ENCODE results near the gene CALHM2. TPM values are rescaled to one million over a fixed set of nuclear protein-coding genes. Genes with fewer than 3 reads are reported as not detected.

CALHM2 gene
- total RNA-seq, 1 donor = 54.6 TPM

DNA sequence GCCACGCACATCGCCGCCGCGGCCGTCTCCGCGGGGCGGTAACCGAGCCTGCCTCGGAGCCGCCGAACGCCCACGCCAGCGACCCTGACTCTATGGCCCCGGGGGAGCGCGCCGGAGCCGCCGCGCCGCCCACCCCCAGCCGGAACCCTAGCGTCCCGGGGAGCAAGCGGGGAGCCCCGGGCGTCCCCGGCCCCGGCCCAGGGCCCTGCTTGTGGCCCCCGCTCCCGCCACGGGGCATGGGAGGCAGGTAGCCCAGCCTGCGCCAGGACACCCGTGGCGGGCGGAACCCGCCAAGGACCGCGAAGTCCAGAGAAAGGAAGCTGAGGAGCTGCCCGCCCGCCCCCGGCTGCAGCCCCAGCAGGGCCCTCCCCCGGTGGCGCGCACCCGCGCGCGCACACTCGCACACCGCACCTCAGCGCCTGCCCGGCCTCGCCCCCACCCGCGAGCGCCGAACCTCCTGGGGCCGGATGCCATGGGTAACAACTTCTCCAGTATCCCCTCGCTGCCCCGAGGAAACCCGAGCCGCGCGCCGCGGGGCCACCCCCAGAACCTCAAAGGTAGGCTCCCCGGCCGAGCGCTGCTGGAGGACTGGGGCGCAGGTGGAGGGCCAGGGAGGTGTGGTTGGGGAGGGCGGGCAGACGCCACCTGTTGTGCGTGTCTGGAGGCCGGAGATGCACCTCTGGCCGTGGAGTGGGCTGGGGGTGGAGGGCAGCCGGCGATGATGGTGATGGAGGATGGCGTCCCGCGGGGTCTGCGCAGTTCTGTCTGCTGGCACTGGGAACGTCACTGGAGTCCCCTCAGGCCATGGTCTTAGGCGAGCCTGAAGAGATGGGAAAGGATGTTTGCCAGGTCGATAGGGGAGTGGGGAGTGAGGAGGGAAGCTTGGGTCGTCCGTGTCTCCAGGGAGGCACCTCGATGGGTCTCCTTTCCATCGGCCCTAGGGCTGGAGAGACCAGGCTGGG, 42.0 kb upstream of the CALHM2 start:
- H4K20me1 ChIP-seq (ENCODE audit: insufficient read depth, low read length) = peaks cover 3% of the 10 kb centered on the region
- peak; percentile 67 for DNase-seq (ENCODE audit: insufficient read length, low spot score, missing footprints)
- no peaks in the 10 kb centered on the region for H3K36me3 ChIP-seq (ENCODE audit: insufficient read depth, low read length)
- peak overlapping the region; percentile 70 for H3K4me2 ChIP-seq (ENCODE audit: insufficient read depth, low read length)
- peaks cover 8% of the 10 kb centered on the region for H3K4me1 ChIP-seq (ENCODE audit: insufficient read depth, low read length)
- no peaks in the 10 kb centered on the region for H3K79me2 ChIP-seq (ENCODE audit: insufficient read depth, low read length)
- H3K27me3 ChIP-seq (ENCODE audit: insufficient read depth, low read length) = peaks cover 63% of the 10 kb centered on the region
- no peak overlapping the region for H2AFZ ChIP-seq (ENCODE audit: low read length)
- H3K4me3 ChIP-seq (ENCODE audit: insufficient read depth, low read length) = peak overlapping the region; percentile 61
- no peaks in the 10 kb centered on the region for H3K9me3 ChIP-seq (ENCODE audit: low read depth, low read length)
- TF ChIP-seq, protein P1, sequence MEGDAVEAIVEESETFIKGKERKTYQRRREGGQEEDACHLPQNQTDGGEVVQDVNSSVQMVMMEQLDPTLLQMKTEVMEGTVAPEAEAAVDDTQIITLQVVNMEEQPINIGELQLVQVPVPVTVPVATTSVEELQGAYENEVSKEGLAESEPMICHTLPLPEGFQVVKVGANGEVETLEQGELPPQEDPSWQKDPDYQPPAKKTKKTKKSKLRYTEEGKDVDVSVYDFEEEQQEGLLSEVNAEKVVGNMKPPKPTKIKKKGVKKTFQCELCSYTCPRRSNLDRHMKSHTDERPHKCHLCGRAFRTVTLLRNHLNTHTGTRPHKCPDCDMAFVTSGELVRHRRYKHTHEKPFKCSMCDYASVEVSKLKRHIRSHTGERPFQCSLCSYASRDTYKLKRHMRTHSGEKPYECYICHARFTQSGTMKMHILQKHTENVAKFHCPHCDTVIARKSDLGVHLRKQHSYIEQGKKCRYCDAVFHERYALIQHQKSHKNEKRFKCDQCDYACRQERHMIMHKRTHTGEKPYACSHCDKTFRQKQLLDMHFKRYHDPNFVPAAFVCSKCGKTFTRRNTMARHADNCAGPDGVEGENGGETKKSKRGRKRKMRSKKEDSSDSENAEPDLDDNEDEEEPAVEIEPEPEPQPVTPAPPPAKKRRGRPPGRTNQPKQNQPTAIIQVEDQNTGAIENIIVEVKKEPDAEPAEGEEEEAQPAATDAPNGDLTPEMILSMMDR (IDR thresholded peaks at IDR 0.05; ENCODE audit: extremely low read depth, low read depth, low read length) = no peak
- no peak overlapping the region for H3K27ac ChIP-seq (ENCODE audit: low read depth, low read length)

DNA sequence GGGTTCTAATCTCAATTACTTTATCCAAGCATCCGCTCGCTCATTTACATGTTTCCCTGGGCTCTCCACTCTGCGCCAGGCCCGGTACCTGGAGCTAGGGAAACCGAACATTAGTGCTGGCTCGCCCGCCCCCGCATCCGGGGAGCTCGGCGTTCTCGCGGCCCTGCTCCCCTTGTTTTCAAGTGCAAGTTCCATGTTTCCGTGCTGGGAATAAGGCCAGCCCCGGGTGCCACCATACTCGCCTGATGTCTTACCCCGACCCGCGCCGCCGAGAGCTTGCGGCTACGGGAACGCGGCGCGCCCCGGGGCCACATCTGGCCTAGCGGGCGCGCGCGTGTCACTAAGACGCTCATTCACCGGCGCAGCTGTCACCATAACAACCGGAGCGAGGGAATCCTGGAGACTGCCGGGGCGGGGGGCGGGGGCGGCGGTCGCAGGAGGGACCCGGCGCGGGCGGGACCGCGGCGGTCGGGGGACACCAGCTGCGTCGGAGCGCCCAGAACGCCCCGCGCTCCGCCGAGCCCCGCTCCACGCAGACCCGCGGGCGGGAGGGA, 41.3 kb upstream of the CALHM2 start, which contains the start of gene NEURL1:
TSS of gene NEURL1 (plus strand) at position 344 of the 554 bp plus-strand sequence. CDS start 683 bp downstream, outside the sequence.
- Histone ChIP-seq H2AFZ (ENCODE audit: low read length) (no peak within 1 kb of the TSS), H3K4me1 (ENCODE audit: insufficient read depth, low read length) (peaks cover 8% of the 10 kb centered on the region), H3K4me2 (ENCODE audit: insufficient read depth, low read length) (peak within 1 kb of the TSS; percentile 70), H3K4me3 (ENCODE audit: insufficient read depth, low read length) (peak within 1 kb of the TSS; percentile 61), H3K27ac (ENCODE audit: low read depth, low read length) (no peak within 1 kb of the TSS), H3K27me3 (ENCODE audit: insufficient read depth, low read length) (peaks cover 55% of the 10 kb centered on the region), H4K20me1 (ENCODE audit: insufficient read depth, low read length) (peaks cover 3% of the 10 kb centered on the region), H3K79me2 (ENCODE audit: insufficient read depth, low read length) (no peaks in the 10 kb centered on the region), H3K36me3 (ENCODE audit: insufficient read depth, low read length) (no peaks in the 10 kb centered on the region), H3K9me3 (ENCODE audit: low read depth, low read length) (no peaks in the 10 kb centered on the region)
- peak; percentile 85 for DNase-seq (ENCODE audit: insufficient read length, low spot score, missing footprints)
- TF ChIP-seq, protein P1 (IDR thresholded peaks at IDR 0.05; ENCODE audit: extremely low read depth, low read depth, low read length) = no peak

DNA sequence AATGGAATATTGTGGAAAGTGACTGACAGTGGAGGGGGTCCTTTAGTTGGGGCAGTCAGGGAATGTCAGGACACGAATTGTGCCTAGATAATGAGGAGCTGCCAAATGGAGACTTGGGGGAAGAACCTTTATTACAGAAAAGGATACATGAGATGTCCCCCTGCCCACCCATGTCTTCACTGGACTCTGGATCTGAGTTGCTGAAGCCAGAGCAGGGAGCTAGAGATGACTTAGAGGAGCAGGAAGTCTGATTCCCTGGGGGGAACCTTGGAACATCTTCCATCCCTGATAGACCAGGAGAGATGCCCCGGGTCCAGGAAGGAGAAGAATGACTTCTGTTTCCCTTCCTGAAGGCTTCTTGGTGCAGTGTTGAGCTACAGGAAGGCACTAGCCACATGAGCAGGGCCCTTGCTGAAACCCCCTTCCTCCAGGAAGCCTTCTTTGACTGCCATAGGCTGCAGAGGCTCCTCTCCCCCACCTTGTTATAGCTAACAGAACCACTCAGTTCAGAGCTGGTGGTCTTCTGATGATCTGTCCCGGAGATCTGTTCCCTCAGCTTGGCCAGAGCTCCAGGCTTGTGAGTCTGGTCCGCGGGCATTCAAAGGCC, 40.6 kb upstream of the CALHM2 start:
- peak; percentile 82 for DNase-seq (ENCODE audit: insufficient read length, low spot score, missing footprints)
- peak overlapping the region; percentile 70 for H3K4me2 ChIP-seq (ENCODE audit: insufficient read depth, low read length)

More for the DNA sequence above, 40.6 kb upstream of the CALHM2 start:
- Histone ChIP-seq H3K36me3 (ENCODE audit: insufficient read depth, low read length) (no peaks in the 10 kb centered on the region), H4K20me1 (ENCODE audit: insufficient read depth, low read length) (peaks cover 3% of the 10 kb centered on the region), H3K27me3 (ENCODE audit: insufficient read depth, low read length) (peaks cover 51% of the 10 kb centered on the region), H3K4me1 (ENCODE audit: insufficient read depth, low read length) (peaks cover 8% of the 10 kb centered on the region), H2AFZ (ENCODE audit: low read length) (no peak overlapping the region), H3K9me3 (ENCODE audit: low read depth, low read length) (no peaks in the 10 kb centered on the region), H3K4me3 (ENCODE audit: insufficient read depth, low read length) (peak overlapping the region; percentile 61), H3K79me2 (ENCODE audit: insufficient read depth, low read length) (no peaks in the 10 kb centered on the region), H3K27ac (ENCODE audit: low read depth, low read length) (no peak overlapping the region)
- TF ChIP-seq, protein P1 (IDR thresholded peaks at IDR 0.05; ENCODE audit: extremely low read depth, low read depth, low read length) = no peak

All from osteoblast (primary cell).